Stomach smooth muscle (tissue), 2 donors: ENCODE data around the gene PIM3.

ENCODE experiments used
- H3K27ac ChIP-seq: one replicate; pipeline ENCODE4 v1.7.0; 2013; ENCODE audit warnings: mild to moderate bottlenecking, low read length, inconsistent platforms
- H3K27me3 ChIP-seq, 2 donors: one replicate each; pipeline ENCODE4 v1.7.0; 2013; ENCODE audit warnings: low read length in 2 of 2; ENCODE audit not compliant: insufficient read depth in 2 of 2, control insufficient read depth in 1 of 2
- H3K36me3 ChIP-seq, 2 donors: one replicate each; pipeline ENCODE4 v1.7.0; 2013; ENCODE audit warnings: low read length in 2 of 2; ENCODE audit not compliant: control insufficient read depth in 2 of 2, insufficient read depth in 2 of 2
- H3K4me1 ChIP-seq: one replicate; pipeline ENCODE4 v1.7.0; 2013; ENCODE audit warnings: low read length; ENCODE audit not compliant: control insufficient read depth, insufficient read depth
- H3K4me3 ChIP-seq, 2 donors: one replicate each; pipeline ENCODE4 v1.7.0; 2013; ENCODE audit warnings: low read length in 2 of 2
- H3K9ac ChIP-seq, 2 donors: one replicate each; pipeline ENCODE4 v1.7.0; 2013; ENCODE audit warnings: low read length in 2 of 2, mild to moderate bottlenecking in 1 of 2
- H3K9me3 ChIP-seq, 2 donors: one replicate each; pipeline ENCODE4 v1.7.0; 2013; ENCODE audit warnings: low read length in 2 of 2; ENCODE audit not compliant: control insufficient read depth in 2 of 2
- donor health status: healthy.
- donor health status: Pancreatic carcinoma.

Gene PIM3

GRCh38 chr22:49928555-49929210 is 31.9 kb upstream of the PIM3 start:
- H3K27me3 ChIP-seq: peaks cover 2 to 6% of the 10 kb centered on the region in 2 donors
- peaks cover 0 to 9% of the 10 kb centered on the region in 2 donors for H3K36me3 ChIP-seq
- no peaks in the 10 kb centered on the region for H3K9me3 ChIP-seq
- no peak overlapping the region for H3K4me3 ChIP-seq
- H3K4me1 ChIP-seq: peaks cover 19% of the 10 kb centered on the region
- H3K9ac ChIP-seq: no peak overlapping the region
- H3K27ac ChIP-seq: no peak overlapping the region

- Histone ChIP-seq H3K4me3 (peak overlapping the region in 1 of 2 donors; percentile 40), H3K9ac (no peak overlapping the region), H3K9me3 (no peaks in the 10 kb centered on the region), H3K27me3 (peaks cover 2 to 6% of the 10 kb centered on the region in 2 donors), H3K27ac (no peak overlapping the region), H3K4me1 (peaks cover 26% of the 10 kb centered on the region), H3K36me3 (peaks cover 0 to 6% of the 10 kb centered on the region in 2 donors)
Measured at GRCh38 chr22:49929211-49929979, 31.2 kb upstream of the PIM3 start.

- H3K9me3 ChIP-seq: no peaks in the 10 kb centered on the region
- no peak overlapping the region for H3K9ac ChIP-seq
- H3K27ac ChIP-seq: no peak overlapping the region
- peaks cover 31% of the 10 kb centered on the region for H3K4me1 ChIP-seq
- H3K4me3 ChIP-seq: no peak overlapping the region
- H3K27me3 ChIP-seq: peaks cover 2 to 6% of the 10 kb centered on the region in 2 donors
- H3K36me3 ChIP-seq: peaks cover 0 to 6% of the 10 kb centered on the region in 2 donors
Measured at GRCh38 chr22:49929994-49930575, 30.5 kb upstream of the PIM3 start.

GRCh38 chr22:49930596-49931412 is 29.8 kb upstream of the PIM3 start:
- no peak overlapping the region for H3K4me3 ChIP-seq
- no peaks in the 10 kb centered on the region for H3K9me3 ChIP-seq
- H3K27me3 ChIP-seq: peaks cover 2 to 6% of the 10 kb centered on the region in 2 donors
- no peak overlapping the region for H3K9ac ChIP-seq
- H3K4me1 ChIP-seq: peaks cover 31% of the 10 kb centered on the region
- no peak overlapping the region for H3K27ac ChIP-seq
- peaks cover 0 to 3% of the 10 kb centered on the region in 2 donors for H3K36me3 ChIP-seq

DNA sequence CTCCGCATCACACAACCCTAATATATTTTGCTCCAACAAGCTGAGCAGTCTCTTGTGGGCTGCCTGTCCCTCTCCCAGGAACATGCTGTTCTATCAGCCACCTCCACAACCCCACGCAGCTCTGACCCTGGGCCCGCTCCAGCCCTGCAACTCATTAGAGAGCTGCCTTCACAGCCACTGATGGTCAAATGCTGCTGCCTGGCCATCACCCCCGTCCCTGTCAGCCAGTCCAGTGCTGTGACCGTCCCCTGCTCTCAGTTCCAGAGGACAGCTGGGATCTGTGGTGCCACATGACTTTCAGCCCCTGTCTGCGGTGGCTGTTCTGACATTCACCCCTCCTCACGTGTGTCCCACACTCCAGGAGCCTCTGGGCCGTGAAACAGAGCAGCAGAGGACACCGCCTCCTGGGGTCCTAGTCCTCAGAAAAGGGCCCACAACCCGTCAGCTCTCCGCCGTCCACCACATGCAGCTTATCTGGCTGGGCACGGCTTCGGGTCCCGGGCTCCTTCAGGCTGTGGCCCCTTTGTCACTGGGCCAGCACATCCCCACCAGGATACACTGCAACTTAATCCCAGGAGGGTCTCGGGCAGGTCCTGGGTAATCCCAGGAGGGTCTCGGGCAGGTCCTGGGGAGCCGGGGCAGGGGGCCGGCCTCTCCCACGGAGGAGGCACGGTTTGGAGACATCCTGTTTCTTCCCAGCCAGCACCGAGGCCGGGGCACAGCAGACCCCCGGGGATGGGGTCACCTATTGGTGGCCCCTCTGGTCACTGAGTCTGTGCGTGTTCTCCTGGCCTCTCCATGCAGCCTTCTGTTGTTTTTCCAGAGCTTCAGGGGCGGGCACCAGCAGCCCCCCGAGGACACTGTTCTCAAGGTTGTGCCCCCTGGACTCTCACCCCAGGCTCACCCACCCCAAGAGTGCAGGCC is 27.1 kb upstream of the PIM3 start:
- H3K4me1 ChIP-seq: peaks cover 51% of the 10 kb centered on the region
- H3K4me3 ChIP-seq: peak overlapping the region in 1 of 2 donors; percentile 15
- no peak overlapping the region for H3K9ac ChIP-seq
- H3K9me3 ChIP-seq: no peaks in the 10 kb centered on the region
- H3K27ac ChIP-seq: peak overlapping the region; percentile 76
- no peaks in the 10 kb centered on the region for H3K36me3 ChIP-seq
- H3K27me3 ChIP-seq: peaks cover 2 to 6% of the 10 kb centered on the region in 2 donors

DNA sequence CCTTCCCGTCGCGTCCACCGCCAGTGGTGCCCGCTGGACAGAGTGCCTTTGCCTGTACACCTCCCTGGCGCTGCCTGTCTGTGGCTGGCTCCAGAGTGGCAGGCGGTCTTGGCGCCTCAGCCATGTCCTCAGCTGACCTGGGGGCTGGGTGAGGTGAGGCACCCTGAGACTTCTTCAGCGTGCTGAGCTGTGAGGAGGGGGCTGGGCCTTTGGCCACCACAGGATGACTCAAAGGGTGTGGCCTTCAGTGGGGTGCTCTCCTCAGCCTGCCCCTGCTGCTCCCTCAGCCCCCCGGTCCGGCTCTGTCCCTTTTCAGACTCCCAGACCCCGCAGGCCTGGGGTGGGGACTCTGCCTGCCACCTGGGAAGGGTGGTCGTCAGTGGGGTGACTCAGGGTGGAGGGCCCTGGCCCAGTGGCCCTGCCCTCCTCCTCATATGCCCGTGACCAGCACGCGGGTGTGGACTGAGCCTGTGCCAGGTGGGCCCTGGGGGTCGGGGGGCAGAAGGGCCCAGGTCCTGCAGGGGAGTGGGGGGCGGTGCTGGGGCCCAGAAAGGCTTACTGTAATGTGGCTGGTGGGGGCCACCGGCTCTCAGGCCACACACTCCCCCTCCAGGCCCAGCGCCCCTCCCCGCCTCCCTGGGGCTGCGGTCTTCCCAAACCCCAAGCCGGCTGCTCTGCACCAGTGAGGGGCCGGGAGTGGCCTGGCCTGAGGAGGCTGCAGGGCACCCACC is 26.2 kb upstream of the PIM3 start:
- H3K4me1 ChIP-seq: peaks cover 51% of the 10 kb centered on the region
- H3K27me3 ChIP-seq: no peaks in the 10 kb centered on the region
- H3K4me3 ChIP-seq: peak overlapping the region in 1 of 2 donors; percentile 35
- H3K9ac ChIP-seq: peak overlapping the region in 1 of 2 donors; percentile 44
- H3K36me3 ChIP-seq: no peaks in the 10 kb centered on the region
- peak overlapping the region; percentile 76 for H3K27ac ChIP-seq
- H3K9me3 ChIP-seq: no peaks in the 10 kb centered on the region

- peaks cover 44% of the 10 kb centered on the region for H3K4me1 ChIP-seq
- no peaks in the 10 kb centered on the region for H3K27me3 ChIP-seq
Measured at GRCh38 chr22:49934891-49935557, 25.5 kb upstream of the PIM3 start.

DNA sequence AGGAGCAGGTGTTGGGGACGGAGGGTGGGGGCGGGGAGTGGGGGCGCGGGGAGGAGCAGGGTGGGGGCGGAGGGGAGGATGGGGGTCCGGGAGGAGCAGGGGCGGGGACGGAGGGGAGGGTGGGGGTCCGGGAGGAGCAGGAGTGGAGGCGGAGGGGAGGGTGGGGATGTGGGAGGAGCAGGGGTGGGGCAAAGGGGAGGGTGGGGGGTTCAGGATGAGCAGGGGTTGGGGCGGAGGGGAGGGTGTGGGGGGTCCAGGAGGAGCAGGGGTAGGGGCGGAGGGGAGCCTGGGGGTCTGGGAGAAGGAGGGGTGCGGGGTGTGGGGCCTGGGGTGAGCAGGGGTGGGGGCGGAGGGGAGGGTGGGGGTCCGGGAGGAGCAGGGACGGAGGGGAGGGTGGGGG is 25.0 kb upstream of the PIM3 start:
- Histone ChIP-seq H3K9ac (no peak overlapping the region), H3K4me3 (no peak overlapping the region), H3K4me1 (peaks cover 40% of the 10 kb centered on the region), H3K27ac (no peak overlapping the region), H3K9me3 (no peaks in the 10 kb centered on the region), H3K27me3 (no peaks in the 10 kb centered on the region), H3K36me3 (no peaks in the 10 kb centered on the region)

More at GRCh38 chr22:49934891-49935557, 25.5 kb upstream of the PIM3 start:
- peak overlapping the region in 1 of 2 donors; percentile 44 for H3K9ac ChIP-seq
- peak overlapping the region in 1 of 2 donors; percentile 35 for H3K4me3 ChIP-seq
- H3K36me3 ChIP-seq: no peaks in the 10 kb centered on the region
- H3K27ac ChIP-seq: peak overlapping the region; percentile 76
- no peaks in the 10 kb centered on the region for H3K9me3 ChIP-seq
